Activated T-helper 1 cell treated with anti-CD3 and anti-CD28 coated beads, Interleukin-2, amount 50 U/mL, for 16 hours (primary cell): ENCODE measurements around the gene PIK3R6.
"Not testable (repeated sequence)": the region's sequence is repeated elsewhere in the genome, so short reads cannot be mapped to it uniquely, and the experiment has no call there.

Source experiments
- DNase-seq, 2 donors: peaks; one replicate each; pipeline ENCODE4 v3.0.0-alpha.2; 2020; ENCODE audit warnings: low read depth in 1 of 2, low spot score in 1 of 2

Gene PIK3R6

DNA sequence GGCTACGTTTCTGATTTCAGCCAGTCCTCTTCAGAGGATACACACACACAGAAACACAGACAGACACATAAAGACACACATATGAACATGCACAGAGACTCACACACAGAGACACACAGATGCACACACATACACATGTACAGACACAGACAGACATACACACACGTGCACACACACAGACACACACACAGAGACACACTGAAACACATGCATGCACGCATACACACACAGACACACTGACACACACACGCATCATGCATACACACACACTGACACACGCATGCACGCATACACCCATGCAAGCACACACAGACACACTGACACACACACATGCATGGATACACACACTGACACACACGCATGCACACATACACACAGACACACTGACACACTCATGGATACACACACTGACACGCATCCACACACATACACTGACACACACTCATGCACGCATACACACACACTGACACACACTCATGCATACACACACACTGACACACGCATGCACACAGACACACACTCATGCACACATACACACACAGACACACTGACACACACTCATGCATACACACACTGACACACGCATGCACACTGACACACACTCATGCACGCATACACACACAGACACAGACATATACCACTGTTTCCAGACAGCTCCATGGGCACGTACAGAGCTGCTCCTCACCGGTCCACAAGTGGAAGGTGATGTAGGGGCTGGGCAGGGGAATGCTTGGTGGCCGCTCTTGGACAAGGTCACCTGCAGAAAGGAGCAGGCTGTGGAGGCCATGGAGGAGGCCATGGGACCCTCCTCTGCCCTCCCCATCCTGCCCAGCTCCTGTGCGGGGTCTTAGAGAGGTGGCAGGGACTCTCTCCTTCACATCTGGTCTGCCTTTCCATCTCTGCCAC is 38.2 kb downstream of the PIK3R6 start:
- no peak for DNase-seq

- no peak for DNase-seq
Measured at GRCh38 chr17:8828517-8828875, 39.0 kb downstream of the PIK3R6 start.

- no peak for DNase-seq
Measured at GRCh38 chr17:8826808-8827435, 40.6 kb downstream of the PIK3R6 start.

GRCh38 chr17:8825802-8826201 is 41.7 kb downstream of the PIK3R6 start:
- DNase-seq, result no peak

DNA sequence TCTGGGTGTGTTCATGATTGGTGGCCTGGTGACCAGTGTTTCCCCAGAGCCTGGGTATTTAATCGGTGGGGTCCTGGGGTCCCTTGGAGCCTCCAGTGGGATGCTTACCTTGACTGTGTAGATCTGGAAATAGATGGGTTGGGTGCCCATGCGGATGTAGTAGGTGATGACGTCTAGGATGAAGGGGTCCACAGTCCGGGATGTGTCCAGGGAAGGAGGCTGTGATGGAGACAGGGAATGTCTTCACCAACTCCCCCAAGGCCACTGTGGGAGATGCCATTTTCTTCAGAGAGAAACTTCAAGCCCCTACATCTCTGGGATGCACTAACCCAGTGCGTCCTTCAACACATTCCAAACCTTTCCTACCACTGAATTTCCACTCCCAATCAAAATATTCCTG is 44.2 kb downstream of the PIK3R6 start:
- DNase-seq, result no peak

- DNase-seq, result no peak
Measured at GRCh38 chr17:8822401-8823035, 45.0 kb downstream of the PIK3R6 start.

- DNase-seq, result no peak
Measured at GRCh38 chr17:8821446-8822105, 45.9 kb downstream of the PIK3R6 start.

DNA sequence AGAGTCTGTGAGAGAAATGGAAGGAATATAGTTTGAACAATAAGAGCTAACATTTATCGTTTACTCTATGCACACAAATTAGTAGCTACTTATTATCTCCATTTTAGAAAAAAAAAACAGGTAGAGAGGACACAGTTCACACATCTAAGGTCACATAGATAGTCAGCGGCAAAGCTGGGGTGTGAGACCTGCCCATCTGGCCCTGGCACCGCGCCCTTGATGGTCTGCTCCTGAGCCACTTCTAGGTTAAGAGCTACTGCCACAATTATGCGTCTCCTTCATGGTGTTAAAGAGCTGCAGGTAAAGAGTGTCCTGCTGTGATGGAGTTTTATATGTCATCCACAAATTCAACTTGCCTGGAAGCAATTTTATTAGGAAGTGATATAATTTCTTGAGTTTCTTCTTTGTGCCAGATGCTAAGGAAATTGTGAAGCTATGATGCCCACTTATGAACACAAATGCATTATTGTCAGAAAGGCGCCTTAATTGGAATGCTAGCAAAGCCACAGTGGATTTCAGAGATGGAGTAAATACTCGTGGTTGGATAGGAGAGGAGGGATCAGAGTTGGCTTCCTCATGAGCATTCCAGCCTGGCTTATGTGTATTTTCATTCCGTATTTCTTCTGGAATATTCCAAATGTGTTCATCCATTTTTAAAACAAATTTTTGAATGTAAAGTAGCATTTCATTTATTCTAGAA is 47.0 kb downstream of the PIK3R6 start:
- no peak for DNase-seq

DNA sequence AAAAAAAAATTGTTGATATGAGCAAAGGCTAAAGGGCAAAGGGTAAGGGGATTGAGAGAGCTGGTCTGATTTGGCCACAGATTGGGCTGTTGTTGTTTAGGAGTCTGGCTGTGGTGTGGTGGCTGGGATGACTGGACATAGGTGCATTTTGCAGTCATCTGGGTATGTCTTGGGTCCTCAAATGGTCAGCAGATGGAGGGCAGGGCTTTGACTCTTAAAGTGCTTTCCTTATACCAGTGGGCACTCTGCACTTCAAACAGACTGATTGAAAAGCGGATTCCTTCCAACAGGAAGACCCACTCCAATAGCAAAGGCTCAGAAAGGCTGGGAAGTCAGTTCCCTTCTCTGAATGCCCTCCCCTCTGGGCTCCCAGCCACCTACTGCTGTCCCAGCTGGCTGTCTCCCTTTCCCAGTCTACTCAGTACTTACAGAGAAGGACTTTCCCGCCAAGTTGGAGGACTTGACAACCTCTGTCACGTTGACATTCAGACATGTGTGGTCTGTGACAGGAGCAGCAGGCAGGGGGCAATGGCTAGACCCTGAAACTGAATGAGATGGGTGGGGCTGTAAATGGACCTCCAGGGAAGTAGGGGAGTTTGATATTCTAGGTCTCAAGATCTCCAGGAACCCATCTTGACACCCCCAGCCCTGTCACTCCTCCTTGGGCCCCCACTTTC is 48.7 kb downstream of the PIK3R6 start:
- DNase-seq, result no peak

- no peak for DNase-seq
Measured at GRCh38 chr17:8818047-8818446, 49.4 kb downstream of the PIK3R6 start.

- DNase-seq, result no peak
Measured at GRCh38 chr17:8806926-8807550, 60.4 kb downstream of the PIK3R6 start.

DNA sequence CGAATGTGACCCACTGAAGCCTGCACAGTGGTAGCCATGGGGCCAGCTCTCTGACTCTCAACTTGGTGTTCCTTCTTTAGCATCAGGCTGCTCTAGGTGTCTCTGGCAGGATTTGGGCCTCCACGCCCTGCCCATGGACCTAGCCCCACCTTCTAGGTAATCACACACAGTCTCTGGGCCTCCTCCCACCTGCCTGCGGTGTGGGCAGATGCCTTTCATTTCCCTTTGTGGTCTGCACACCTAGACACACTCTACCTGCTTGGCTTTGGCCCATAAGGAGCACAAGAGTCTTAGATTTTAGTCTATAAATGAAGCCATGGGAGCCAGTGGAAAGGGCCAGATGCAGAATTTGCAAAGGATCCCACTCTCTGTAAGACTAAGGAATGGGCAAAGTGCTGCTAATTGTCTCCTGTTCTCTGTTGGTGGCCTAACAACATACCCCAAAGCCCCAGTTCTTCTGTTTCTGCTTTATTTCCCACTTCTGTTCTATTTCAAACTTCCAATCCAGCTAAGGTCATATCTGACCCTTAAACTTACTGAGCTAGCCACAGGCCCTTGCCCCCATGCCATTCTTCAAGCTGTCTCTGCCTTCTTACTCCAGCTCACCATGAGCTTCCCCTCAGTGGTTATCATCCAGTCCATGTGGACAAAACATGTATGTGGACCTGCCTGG is 61.1 kb downstream of the PIK3R6 start:
- no peak for DNase-seq

DNA sequence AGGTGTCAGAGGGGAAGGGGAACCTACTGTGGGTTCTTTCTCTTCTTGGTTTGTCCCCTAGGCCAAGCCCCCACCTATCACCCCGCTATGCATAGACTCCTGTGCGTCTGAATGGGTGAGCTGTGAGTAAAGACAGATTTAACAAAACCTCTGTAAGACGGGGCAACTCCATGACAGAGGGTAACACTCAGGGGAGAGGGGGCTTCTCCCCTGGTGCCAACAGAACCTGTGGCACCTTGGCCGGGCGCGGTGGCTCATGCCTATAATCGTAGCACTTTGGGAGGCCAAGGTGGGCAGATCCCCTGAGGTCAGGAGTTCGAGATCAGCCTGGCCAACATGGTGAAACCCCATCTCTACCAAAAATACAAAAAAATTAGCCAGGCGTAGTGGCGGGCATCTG is 62.1 kb downstream of the PIK3R6 start:
- not testable (repeated sequence) for DNase-seq

- DNase-seq, result no peak
Measured at GRCh38 chr17:8803531-8804420, 63.7 kb downstream of the PIK3R6 start.

DNA sequence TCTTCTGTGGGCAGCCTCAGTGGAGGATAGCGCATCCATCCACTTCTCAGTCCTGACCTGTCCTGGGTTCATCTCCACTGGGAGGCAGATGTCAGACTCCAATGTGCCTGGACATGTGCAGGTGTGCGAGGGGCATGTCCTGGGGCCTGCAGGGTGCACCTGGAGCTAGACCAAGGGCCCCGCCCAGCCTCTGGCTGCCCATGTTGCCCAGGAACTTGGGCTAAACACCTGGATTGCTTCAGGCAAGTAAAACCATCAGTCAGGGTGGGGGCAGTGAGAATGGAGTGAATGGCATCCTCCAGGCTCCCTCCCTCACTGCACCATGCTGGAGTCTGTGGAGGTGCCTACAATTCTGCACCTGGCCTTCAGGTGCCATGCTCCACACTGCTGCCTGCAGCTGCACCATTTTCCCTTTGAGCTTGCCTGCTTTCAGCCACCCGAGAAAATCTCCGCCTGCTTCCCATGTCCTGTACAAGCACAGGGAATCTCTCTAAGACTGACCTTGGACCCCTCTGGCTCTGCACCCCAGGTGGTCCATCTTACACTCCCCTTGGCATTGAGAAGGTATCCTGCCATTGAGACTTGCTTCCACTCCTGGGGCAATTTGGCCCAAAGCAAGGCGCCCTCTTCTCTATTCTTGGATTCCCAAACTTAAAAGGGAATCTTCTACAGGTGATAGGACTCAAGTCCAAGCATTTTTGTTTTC is 66.2 kb downstream of the PIK3R6 start:
- DNase-seq, result no peak

DNA sequence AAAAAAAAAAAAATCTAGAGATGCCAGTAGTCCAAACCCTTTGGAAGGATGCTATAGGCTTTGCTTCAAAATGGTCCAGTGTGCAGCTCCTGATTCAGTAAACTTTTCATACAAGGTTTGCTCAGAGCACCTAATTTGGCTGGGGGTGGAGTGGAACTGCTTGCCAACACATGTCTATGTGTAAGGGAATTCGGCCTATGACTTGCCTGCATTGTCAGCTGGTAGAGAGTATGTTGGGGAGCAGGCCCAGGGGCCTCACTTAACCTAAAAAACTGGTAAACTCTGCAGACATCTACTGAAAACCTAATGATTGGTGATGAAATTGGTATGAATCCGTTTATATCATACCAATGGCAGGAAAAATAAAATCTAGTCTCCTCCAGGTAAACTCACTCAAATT is 66.8 kb downstream of the PIK3R6 start:
- no peak for DNase-seq

GRCh38 chr17:8799570-8800212 is 67.8 kb downstream of the PIK3R6 start:
- DNase-seq, result no peak
